Dendritic cell treated with granulocyte-macrophage colony-stimulating factor and Interleukin-4, amounts not matched to agents 40 ng/mL and 50 ng/mL, for 4 days (primary cell): ENCODE data around the gene ZNF143.

ENCODE experiments used
- H3K27ac Mint-ChIP-seq: one replicate; pipeline ENCODE4 v1.8.0; 2022; ENCODE audit warnings: mild to moderate bottlenecking, mixed read lengths
- H3K27me3 Mint-ChIP-seq: one replicate; pipeline ENCODE4 v1.8.0; 2022; ENCODE audit warnings: mild to moderate bottlenecking, mixed read lengths
- H3K36me3 Mint-ChIP-seq: one replicate; pipeline ENCODE4 v1.8.0; 2022; ENCODE audit warnings: low read depth, mixed read lengths
- H3K4me1 Mint-ChIP-seq: one replicate; pipeline ENCODE4 v1.8.0; 2022; ENCODE audit warnings: low read depth, mixed read lengths
- H3K4me3 Mint-ChIP-seq: one replicate; pipeline ENCODE4 v1.8.0; 2022; ENCODE audit warnings: mild to moderate bottlenecking, moderate library complexity, mixed read lengths
- H3K9me3 Mint-ChIP-seq: one replicate; pipeline ENCODE4 v1.8.0; 2022; ENCODE audit warnings: mixed read lengths
- intact Hi-C: fragments of 100-400 bp; cut with micrococcal nuclease; formaldehyde crosslinking; loops from one replicate; pipeline ENCODE4 v1.15.0; 2022

Gene ZNF143

GRCh38 chr11:9470765-9471164, 10.0 kb downstream of the ZNF143 start:
- peaks cover 75% of the 10 kb centered on the region for H3K36me3 Mint-ChIP-seq
- intact Hi-C loops = no loop called here
- H3K27ac Mint-ChIP-seq = no peak overlapping the region
- no peaks in the 10 kb centered on the region for H3K27me3 Mint-ChIP-seq
- H3K4me3 Mint-ChIP-seq = no peak overlapping the region
- H3K9me3 Mint-ChIP-seq = no peaks in the 10 kb centered on the region
- no peaks in the 10 kb centered on the region for H3K4me1 Mint-ChIP-seq

DNA sequence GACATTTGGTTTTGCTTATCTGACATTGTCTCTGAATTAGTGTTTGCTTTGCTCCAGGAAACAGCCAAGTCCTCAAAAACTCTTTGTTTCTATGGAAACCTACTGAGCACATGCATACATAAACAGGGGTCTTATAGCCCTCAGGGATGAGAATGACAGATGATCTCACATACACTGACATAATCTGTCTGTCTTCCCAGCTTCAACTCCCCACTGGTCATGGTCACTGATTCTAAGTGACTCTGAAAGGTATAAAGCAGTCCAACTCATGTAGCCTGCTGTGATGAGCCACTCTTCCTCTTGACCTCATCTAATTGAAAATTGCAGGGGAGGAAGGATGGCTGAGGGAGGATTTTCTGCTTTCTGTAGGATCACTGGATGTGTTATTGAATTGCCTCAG, 12.6 kb downstream of the ZNF143 start:
- Mint-ChIP-seq H3K27ac (no peak overlapping the region), H3K9me3 (no peaks in the 10 kb centered on the region), H3K4me1 (no peaks in the 10 kb centered on the region)

DNA sequence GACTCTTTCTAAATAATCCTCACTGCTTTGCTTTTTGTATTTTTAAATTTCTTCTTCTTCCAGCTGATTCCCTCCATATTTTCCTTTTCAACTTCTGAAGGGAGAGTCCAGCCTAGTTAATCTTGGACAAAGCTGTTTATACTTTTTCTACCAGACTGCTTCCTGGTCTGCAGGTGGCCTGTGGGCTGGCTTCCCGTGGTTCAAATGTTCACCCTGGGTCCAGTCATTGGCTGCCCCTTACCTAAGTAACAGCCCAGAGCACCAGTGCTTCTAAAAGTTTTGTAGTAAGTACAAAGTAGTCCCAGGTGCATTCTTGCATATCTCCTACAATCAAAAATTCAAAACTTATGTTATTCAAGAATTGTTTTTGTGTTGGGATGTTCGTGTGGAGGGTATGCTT, 19.1 kb downstream of the ZNF143 start:
- Mint-ChIP-seq H3K9me3 (no peaks in the 10 kb centered on the region), H3K4me1 (no peaks in the 10 kb centered on the region), H3K27me3 (no peaks in the 10 kb centered on the region), H3K27ac (no peak overlapping the region), H3K4me3 (no peak overlapping the region), H3K36me3 (peaks cover 94% of the 10 kb centered on the region)
- intact Hi-C loops = loop anchor here (10.0 kb wide), 1 partner anchor 195 kb away; no protein-coding TSS in a partner anchor

More for the DNA sequence above, 12.6 kb downstream of the ZNF143 start:
- no peak overlapping the region for H3K4me3 Mint-ChIP-seq
- H3K36me3 Mint-ChIP-seq = peaks cover 86% of the 10 kb centered on the region
- intact Hi-C loops = no loop called here
- H3K27me3 Mint-ChIP-seq = no peaks in the 10 kb centered on the region

DNA sequence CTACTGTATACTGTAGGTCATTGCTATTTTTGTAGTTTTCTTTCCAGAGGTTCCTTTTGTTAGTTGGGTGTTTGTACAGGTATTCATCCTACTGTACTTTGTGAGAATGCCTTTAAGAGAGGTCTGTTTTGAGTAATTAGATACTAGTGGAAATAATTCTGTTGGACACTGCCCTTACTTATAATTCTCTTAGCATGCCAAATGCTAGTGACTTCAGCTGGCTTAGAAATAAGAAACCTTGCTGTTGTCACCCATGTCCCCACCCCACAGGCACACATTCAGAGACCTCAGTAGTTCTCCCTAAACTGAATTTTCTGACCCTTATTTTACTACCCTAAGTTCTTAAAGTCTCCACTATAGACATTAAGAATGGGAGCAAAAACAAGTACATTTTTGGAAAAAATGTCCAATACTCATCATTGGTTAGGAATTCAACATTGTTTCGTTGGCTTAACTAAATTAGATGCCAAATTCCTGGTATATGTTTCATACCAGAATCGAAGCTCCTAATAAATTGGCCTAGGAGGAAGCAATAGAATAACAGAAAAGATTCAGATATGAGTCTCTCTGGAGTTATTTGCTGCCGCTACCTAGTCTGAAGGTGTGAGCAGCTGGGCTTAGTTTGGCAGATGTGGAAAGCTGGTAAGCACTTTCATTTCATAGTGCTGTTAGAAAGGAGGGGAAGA, 28.4 kb downstream of the ZNF143 start:
- no peaks in the 10 kb centered on the region for H3K27me3 Mint-ChIP-seq
- H3K27ac Mint-ChIP-seq = no peak overlapping the region

GRCh38 chr11:9490376-9490775, 29.6 kb downstream of the ZNF143 start:
- no peak overlapping the region for H3K27ac Mint-ChIP-seq
- intact Hi-C loops = no loop called here
- no peak overlapping the region for H3K4me3 Mint-ChIP-seq
- no peaks in the 10 kb centered on the region for H3K27me3 Mint-ChIP-seq
- H3K36me3 Mint-ChIP-seq = peaks cover 92% of the 10 kb centered on the region
- H3K4me1 Mint-ChIP-seq = no peaks in the 10 kb centered on the region
- no peaks in the 10 kb centered on the region for H3K9me3 Mint-ChIP-seq

More for the DNA sequence above, 28.4 kb downstream of the ZNF143 start:
- no peaks in the 10 kb centered on the region for H3K4me1 Mint-ChIP-seq
- intact Hi-C loops = loop anchor here (10.0 kb wide), 1 partner anchor 204 kb away; no protein-coding TSS in a partner anchor
- no peaks in the 10 kb centered on the region for H3K9me3 Mint-ChIP-seq
- peaks cover 92% of the 10 kb centered on the region for H3K36me3 Mint-ChIP-seq
- H3K4me3 Mint-ChIP-seq = no peak overlapping the region

GRCh38 chr11:9493492-9493891, 32.7 kb downstream of the ZNF143 start:
- intact Hi-C loops = no loop called here
- no peak overlapping the region for H3K4me3 Mint-ChIP-seq
- H3K27me3 Mint-ChIP-seq = no peaks in the 10 kb centered on the region
- H3K4me1 Mint-ChIP-seq = no peaks in the 10 kb centered on the region
- no peaks in the 10 kb centered on the region for H3K9me3 Mint-ChIP-seq
- H3K36me3 Mint-ChIP-seq = peaks cover 92% of the 10 kb centered on the region
- H3K27ac Mint-ChIP-seq = no peak overlapping the region

GRCh38 chr11:9494316-9494715, 33.5 kb downstream of the ZNF143 start:
- H3K27me3 Mint-ChIP-seq = no peaks in the 10 kb centered on the region
- intact Hi-C loops = no loop called here
- H3K27ac Mint-ChIP-seq = no peak overlapping the region
- H3K9me3 Mint-ChIP-seq = no peaks in the 10 kb centered on the region
- H3K4me1 Mint-ChIP-seq = no peaks in the 10 kb centered on the region
- peaks cover 92% of the 10 kb centered on the region for H3K36me3 Mint-ChIP-seq
- no peak overlapping the region for H3K4me3 Mint-ChIP-seq

- Mint-ChIP-seq H3K36me3 (peaks cover 95% of the 10 kb centered on the region), H3K4me1 (no peaks in the 10 kb centered on the region), H3K27me3 (no peaks in the 10 kb centered on the region), H3K4me3 (no peak overlapping the region), H3K27ac (no peak overlapping the region), H3K9me3 (no peaks in the 10 kb centered on the region)
- intact Hi-C loops = no loop called here
Measured at GRCh38 chr11:9495803-9496514, 35.1 kb downstream of the ZNF143 start.

GRCh38 chr11:9498457-9499078, 37.8 kb downstream of the ZNF143 start:
- no peaks in the 10 kb centered on the region for H3K4me1 Mint-ChIP-seq
- intact Hi-C loops = no loop called here
- no peaks in the 10 kb centered on the region for H3K9me3 Mint-ChIP-seq
- no peak overlapping the region for H3K27ac Mint-ChIP-seq
- H3K36me3 Mint-ChIP-seq = peaks cover 97% of the 10 kb centered on the region
- no peaks in the 10 kb centered on the region for H3K27me3 Mint-ChIP-seq
- H3K4me3 Mint-ChIP-seq = no peak overlapping the region

- Mint-ChIP-seq H3K4me3 (no peak overlapping the region), H3K4me1 (peaks cover 5% of the 10 kb centered on the region), H3K36me3 (peaks cover 75% of the 10 kb centered on the region), H3K27me3 (no peaks in the 10 kb centered on the region), H3K9me3 (no peaks in the 10 kb centered on the region), H3K27ac (no peak overlapping the region)
- intact Hi-C loops = loop anchor here (10.0 kb wide), 1 partner anchor 342 kb away; no protein-coding TSS in a partner anchor
Measured at GRCh38 chr11:9506489-9507276, 45.9 kb downstream of the ZNF143 start.

- no peak overlapping the region for H3K27ac Mint-ChIP-seq
- peaks cover 5% of the 10 kb centered on the region for H3K4me1 Mint-ChIP-seq
- no peak overlapping the region for H3K4me3 Mint-ChIP-seq
- H3K27me3 Mint-ChIP-seq = no peaks in the 10 kb centered on the region
- H3K9me3 Mint-ChIP-seq = no peaks in the 10 kb centered on the region
- peaks cover 75% of the 10 kb centered on the region for H3K36me3 Mint-ChIP-seq
- intact Hi-C loops = loop anchor here (10.0 kb wide), 1 partner anchor 342 kb away; no protein-coding TSS in a partner anchor
Measured at GRCh38 chr11:9507277-9507580, 46.4 kb downstream of the ZNF143 start.

DNA sequence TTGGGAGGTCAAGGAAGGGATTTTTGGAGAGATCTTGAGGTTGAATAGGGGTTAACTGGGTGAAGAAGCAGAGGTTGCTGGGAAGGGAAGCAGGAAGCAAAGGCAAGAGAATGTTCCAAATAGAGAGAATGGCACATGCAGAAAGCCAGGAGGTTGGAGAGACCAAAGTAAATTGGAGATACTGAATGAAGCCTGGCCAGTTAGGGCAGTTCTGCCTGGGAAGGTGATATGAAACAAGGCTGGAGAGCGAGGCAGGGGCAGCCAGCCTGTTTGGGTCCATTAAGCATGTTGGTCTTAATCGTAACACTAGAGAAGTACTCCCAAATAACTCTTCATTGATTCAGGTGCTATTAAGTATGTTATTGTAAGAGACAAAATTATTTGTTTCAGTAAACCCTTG, 48.2 kb downstream of the ZNF143 start:
- H3K27ac Mint-ChIP-seq = no peak overlapping the region
- intact Hi-C loops = loop anchor here (10.0 kb wide), 1 partner anchor 344 kb away; no protein-coding TSS in a partner anchor

DNA sequence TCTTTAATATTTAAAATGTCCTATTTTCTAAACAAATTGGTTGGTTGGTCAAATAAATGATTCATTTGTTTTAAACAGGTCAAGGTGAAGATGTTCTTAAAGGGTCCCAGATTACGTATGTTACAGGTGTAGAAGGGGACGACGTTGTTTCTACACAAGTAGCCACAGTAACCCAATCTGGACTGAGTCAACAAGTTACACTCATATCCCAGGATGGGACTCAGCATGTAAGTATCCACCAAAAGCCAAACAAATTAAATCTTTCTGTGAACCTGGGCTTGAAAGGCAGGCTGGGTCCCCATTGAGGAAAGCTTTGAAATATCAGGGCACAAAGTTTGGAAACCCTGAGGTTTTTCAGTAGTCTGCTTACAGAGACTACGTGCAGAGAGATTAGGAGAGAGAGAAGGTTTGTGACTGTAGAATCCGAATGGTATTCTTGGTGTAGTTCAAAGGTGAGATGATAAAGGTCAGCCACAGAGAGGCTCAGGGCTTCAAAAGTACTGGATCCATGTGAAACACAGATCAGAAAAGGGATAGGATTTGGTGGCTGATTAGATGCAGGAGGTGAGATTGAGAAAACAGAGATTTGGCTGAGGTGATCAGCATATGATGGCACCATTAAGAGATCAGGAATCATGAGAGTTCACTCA, 51.7 kb downstream of the ZNF143 start:
- H3K27ac Mint-ChIP-seq = no peak overlapping the region
- no peak overlapping the region for H3K4me3 Mint-ChIP-seq
- intact Hi-C loops = no loop called here
- no peaks in the 10 kb centered on the region for H3K9me3 Mint-ChIP-seq
- peaks cover 23% of the 10 kb centered on the region for H3K4me1 Mint-ChIP-seq
- no peaks in the 10 kb centered on the region for H3K27me3 Mint-ChIP-seq
- H3K36me3 Mint-ChIP-seq = peaks cover 91% of the 10 kb centered on the region

More for the DNA sequence above, 48.2 kb downstream of the ZNF143 start:
- Mint-ChIP-seq H3K4me3 (no peak overlapping the region), H3K36me3 (peaks cover 77% of the 10 kb centered on the region), H3K9me3 (no peaks in the 10 kb centered on the region), H3K27me3 (no peaks in the 10 kb centered on the region), H3K4me1 (peaks cover 15% of the 10 kb centered on the region)
